Measurements from ENCODE around the gene DBN1. TPM values are rescaled to one million over a fixed set of nuclear protein-coding genes. Genes with fewer than 3 reads are reported as not detected.
A peak's percentile ranks its signal among the peaks of the same experiment; 100 is the strongest.

The DBN1 gene
- total RNA-seq, 2 donors from 2014 or later = 322 to 383 TPM

GRCh38 chr5:177496727-177497291 lies 23.4 kb upstream of the DBN1 start:
- H3K36me3 Mint-ChIP-seq (ENCODE audit: low read depth) = peaks cover 23% of the 10 kb centered on the region
- DNase-seq = peak; percentile 95
- no peaks in the 10 kb centered on the region for H3K9me3 ChIP-seq (ENCODE audit: control insufficient read depth, low read length)
- peak overlapping the region; percentile 92 for H3K4me3 ChIP-seq (ENCODE audit: low read length)
- 0% methylated on average over 21 of the region's 29 CpGs; no CpG with 5 or more reads in 1 of the 2 experiments for WGBS, 2 experiments (ENCODE audit: insufficient coverage in 1 of 2, insufficient read length in 1 of 2)
- peaks cover 24% of the 10 kb centered on the region for H3K4me1 Mint-ChIP-seq
- peak overlapping the region; percentile 71 for H3K9ac ChIP-seq (ENCODE audit: extremely low read depth, low read length, poor library complexity, severe bottlenecking)
- H3K27me3 ChIP-seq (ENCODE audit: control insufficient read depth, insufficient read depth, low read length, poor library complexity, severe bottlenecking) = peaks cover 14% of the 10 kb centered on the region
- peak overlapping the region; percentile 93 for H3K27ac ChIP-seq (ENCODE audit: low read depth, low read length)
- H3K27ac Mint-ChIP-seq = peak overlapping the region; percentile 94
- no peaks in the 10 kb centered on the region for H3K9me3 Mint-ChIP-seq
- peaks cover 30% of the 10 kb centered on the region for H3K27me3 Mint-ChIP-seq (ENCODE audit: insufficient read depth)
- H3K4me1 ChIP-seq (ENCODE audit: control insufficient read depth, insufficient read depth, low read length) = peaks cover 17% of the 10 kb centered on the region
- peak overlapping the region; percentile 74 for H3K4me3 Mint-ChIP-seq
- no peak for TF ChIP-seq CTCF (conservative IDR thresholded peaks at IDR 0.05)
- H3K36me3 ChIP-seq (ENCODE audit: control insufficient read depth, insufficient read depth, low read length) = peaks cover 36% of the 10 kb centered on the region

- WGBS, 2 experiments (ENCODE audit: insufficient coverage in 1 of 2, insufficient read length in 1 of 2) = 13 to 15% methylated on average over 10 to 12 of the region's 12 CpGs
- Mint-ChIP-seq H3K9me3 (no peaks in the 10 kb centered on the region), H3K36me3 (ENCODE audit: low read depth) (peaks cover 25% of the 10 kb centered on the region)
Measured at GRCh38 chr5:177496070-177496726, 22.8 kb upstream of the DBN1 start.

More at GRCh38 chr5:177496070-177496726, 22.8 kb upstream of the DBN1 start:
- peak; percentile 62 for TF ChIP-seq CTCF (conservative IDR thresholded peaks at IDR 0.05)
- Histone ChIP-seq H3K27ac (ENCODE audit: low read depth, low read length) (peak overlapping the region; percentile 93), H3K36me3 (ENCODE audit: control insufficient read depth, insufficient read depth, low read length) (peaks cover 38% of the 10 kb centered on the region), H3K4me1 (ENCODE audit: control insufficient read depth, insufficient read depth, low read length) (peaks cover 17% of the 10 kb centered on the region), H3K27me3 (ENCODE audit: control insufficient read depth, insufficient read depth, low read length, poor library complexity, severe bottlenecking) (peaks cover 14% of the 10 kb centered on the region), H3K9me3 (ENCODE audit: control insufficient read depth, low read length) (no peaks in the 10 kb centered on the region), H3K9ac (ENCODE audit: extremely low read depth, low read length, poor library complexity, severe bottlenecking) (peak overlapping the region; percentile 71), H3K4me3 (ENCODE audit: low read length) (peak overlapping the region; percentile 92)
- Mint-ChIP-seq H3K4me1 (peaks cover 26% of the 10 kb centered on the region), H3K27ac (peak overlapping the region; percentile 94), H3K4me3 (peak overlapping the region; percentile 74), H3K27me3 (ENCODE audit: insufficient read depth) (peaks cover 30% of the 10 kb centered on the region)
- DNase-seq = peak; percentile 86
